Inflammatory macrophage treated with lipopolysaccharide for 4 hours (primary cell): ENCODE data around the gene BPIFA2.
"Not testable (repeated sequence)": the region's sequence is repeated elsewhere in the genome, so short reads cannot be mapped to it uniquely, and the experiment has no call there.

Experiments
- DNase-seq: peaks from one replicate; pipeline ENCODE4 v3.0.0-alpha.2; 2020

The BPIFA2 gene

GRCh38 chr20:33167859-33168258 lies at the start of gene BPIFA2:
Gene BPIFA2 (plus strand): TSS chr20:33168159. CDS start chr20:33169146, 987 bp downstream.
- no peak for DNase-seq

GRCh38 chr20:33119725-33120720 lies 47.9 kb upstream of the BPIFA2 start:
- peak; percentile 35 for DNase-seq

DNA sequence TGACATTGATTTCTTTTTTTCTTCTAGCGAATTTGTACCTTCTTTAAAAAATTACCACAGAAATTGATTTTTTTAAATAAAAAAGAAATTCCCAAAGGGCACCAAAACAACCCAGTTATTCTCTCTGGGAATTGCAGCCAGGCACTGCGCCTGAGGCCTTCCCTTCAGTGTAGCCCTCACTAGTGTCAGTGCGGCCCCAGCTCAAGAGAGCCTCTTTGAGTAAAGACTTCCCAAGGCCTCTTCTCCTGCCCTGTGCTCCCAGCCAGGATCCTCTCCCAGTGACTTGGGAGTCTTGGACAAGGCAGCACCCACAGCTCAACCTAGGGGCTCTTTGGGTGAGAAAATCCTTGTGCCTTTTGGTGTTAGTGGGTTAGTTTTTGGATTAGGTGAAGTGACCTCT lies 47.0 kb upstream of the BPIFA2 start:
- DNase-seq = no peak

GRCh38 chr20:33122297-33122696 lies 45.7 kb upstream of the BPIFA2 start:
- DNase-seq = not testable (repeated sequence)

DNA sequence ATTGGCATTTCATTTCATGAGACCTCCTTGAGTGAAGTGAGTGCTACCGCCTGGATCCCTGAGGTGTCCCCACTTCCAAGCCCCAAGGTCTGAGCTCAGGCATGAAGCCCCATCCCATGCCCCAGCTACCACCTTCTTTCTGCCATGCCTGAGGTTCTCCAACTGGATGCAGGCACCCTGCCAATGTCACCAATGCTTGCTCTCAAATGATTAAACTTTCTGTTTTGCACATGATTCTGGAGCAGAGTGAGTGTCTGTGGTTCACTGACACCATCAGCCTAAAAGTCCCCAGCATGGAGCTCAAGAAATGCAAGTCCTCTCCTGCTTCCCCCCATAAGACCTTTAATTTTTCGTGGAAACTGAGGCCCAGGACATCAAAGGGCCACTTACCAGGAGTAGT lies 43.7 kb upstream of the BPIFA2 start:
- no peak for DNase-seq

DNA sequence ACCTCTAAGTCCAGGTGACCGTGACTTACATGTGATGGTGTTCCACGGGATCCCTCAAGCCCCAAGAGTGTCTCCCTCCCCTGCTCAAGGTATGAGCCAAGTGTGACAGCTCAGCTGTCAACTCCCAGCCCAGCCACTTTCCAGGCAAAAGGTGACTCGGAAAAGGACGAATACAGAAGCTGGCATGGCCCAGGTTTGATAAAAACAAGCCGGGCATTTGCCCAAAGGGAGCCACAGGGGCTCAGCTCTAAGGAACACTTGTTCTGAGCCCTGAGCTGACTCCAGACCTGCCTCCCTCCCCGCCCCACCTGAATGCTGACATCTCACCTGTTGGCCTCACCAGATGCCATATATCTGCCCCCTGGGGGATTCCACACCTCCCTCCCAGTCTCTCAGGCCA lies 43.0 kb upstream of the BPIFA2 start:
- DNase-seq = no peak

GRCh38 chr20:33125983-33126382 lies 42.0 kb upstream of the BPIFA2 start:
- no peak for DNase-seq

DNA sequence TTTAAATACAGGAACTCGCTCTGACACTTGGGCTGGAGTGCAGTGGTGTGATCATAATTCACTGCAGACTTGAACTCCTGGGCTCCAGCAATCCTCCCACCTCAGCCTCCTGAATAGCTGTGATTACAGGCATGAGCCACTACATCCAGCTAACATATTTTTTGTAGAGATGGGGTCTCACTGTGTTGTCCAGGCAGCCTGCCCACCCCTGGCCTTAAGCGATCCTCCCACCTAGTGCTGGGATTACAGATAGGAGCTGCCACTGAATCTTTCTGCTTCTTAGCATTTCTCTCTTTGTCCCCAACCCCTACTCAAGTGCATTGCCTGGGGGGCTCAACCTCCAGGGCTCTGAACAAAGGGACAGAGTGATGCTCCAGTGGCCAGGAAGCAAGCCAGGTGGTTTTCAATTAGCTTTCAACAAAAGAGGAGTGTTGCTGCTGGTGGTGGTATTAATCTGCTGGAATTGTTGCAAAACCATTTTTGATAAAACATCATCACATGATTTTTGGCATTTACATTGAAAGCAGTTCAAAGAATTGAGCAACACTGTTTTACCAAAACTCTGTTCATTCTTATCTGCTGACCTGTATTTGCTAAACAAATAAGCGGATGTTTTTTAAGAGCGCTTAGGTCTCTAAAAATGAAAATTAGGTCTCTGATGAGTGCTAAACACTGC lies 40.4 kb upstream of the BPIFA2 start:
- no peak for DNase-seq

DNA sequence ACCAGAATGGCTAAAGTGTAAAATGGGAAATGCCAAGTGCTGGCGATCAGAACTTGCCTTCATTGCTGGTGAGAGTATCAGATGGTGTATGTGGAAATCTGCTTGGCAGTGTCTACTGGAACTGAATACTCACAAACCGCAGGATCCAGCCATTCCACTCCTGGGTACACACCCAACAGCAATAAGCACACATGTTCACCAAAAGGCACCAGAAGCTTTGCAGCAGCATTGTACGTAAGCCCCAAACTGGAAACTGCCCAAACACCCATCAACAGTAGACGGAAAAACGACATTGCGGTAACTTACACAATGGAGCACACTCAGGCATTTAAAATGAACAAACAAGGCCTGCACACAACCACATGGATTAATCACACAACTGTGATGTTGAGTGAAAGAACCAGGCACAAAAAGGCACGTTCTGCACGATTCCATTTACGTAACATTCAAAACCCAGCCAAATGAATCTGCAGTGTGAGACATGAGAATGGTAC lies 37.3 kb upstream of the BPIFA2 start:
- DNase-seq = no peak

- DNase-seq = no peak
These were observed 35.9 kb upstream of the BPIFA2 start for GRCh38 chr20:33131949-33132473.

- DNase-seq = no peak
These were observed 35.2 kb upstream of the BPIFA2 start for GRCh38 chr20:33132513-33133372.

DNA sequence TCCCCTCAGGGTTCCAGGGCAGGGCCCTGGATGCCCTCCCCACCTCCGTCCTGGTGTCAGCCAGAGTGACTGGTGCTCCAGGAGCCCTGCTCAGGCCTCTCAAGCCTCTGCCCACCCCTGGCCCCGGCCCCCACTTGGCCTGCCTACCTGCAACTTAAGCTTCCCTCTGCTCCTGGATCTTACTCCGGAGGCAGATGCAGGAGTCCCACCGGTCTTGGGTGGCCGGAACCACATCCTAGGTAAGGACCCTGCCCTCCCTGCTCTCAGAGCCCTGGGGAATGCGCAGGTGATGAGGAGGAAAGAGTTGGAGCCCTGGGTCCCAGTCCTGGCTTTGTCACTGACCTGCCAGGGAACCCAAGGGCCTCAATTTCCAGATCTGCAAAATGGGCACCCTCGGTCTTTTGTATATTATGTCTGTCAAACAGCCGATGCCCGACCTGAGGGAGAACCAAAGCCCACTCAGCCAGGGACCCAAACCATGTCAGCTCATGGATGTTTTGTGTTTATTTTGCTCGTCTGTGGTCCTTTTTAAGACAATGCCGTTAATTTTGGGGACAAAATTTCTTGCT lies 34.5 kb upstream of the BPIFA2 start:
- DNase-seq = no peak

DNA sequence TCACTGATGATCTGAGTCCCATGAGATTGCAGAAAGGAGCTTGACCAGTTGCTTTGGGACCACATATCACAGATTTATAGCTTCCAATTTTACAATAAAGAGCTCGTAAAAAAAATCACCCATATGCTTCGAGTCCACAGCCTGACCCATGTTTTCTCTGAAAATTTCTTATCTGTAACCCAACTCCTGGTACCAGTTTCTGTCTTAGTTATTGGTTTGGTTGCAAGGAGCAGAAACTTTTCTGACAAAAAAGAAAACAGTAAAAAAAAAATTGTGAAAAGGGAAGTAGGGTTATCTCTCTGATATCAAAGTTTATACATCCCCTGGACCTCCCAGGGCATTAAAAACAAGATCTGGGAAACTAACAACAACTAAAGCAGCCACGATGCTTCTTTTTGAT lies 30.8 kb upstream of the BPIFA2 start:
- no peak for DNase-seq

DNA sequence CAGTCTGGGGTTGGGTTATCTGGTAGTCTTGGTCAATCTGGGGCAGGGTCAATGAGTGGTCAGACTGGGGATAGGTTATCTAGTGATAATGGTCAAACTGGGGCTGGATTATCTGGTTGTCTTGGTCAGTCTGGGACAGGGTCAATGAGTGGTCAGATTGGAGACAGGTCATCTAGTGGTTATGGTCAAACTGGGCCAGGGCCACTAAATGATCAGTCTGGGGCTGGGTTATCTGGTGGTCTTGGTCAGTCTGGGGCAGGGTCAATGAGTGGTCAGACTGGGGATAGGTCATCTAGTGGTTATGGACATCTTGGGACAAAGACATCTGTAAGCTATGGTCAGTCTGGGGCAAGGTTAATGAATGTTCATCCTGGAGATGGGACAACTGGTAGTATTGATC lies 28.5 kb upstream of the BPIFA2 start:
- no peak for DNase-seq

DNA sequence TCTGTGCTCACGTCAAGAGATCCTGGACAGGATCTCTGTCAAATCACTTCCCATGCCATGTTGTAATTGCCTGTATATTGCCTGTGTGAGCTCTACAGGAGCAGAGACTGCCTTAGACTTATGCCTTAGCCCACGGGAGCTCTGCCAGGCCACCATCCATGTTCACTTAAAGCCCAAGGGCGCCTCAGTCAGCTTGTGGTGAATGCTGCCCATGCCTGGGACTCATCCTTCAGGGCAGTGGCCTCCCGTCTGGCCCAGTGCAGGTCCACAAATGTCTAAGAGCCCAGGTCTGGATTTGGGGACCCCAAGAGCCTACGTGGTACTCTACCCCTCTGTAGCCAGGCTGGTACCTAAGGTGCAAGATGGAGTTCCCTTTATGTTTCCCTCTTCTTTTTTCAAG lies 22.4 kb upstream of the BPIFA2 start:
- no peak for DNase-seq

DNA sequence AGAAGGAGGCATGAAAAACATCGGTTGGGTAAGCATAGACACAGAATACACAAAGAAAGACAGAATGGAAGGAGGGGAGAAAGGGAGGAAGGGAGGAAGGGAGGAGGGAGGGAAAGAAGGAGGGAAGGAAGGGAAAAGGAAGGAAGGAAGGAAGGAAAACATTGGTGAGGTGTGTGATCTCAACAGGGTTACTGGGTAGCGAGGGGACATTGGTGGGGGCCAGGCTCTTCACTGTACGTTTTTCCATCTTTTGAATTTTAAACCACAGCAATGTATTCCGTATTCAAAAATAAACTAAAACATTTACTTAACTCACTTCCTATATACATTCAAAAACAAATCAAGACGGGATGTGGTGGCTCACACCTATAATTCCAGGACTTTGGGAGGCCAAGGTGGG lies 20.7 kb upstream of the BPIFA2 start:
- no peak for DNase-seq

DNA sequence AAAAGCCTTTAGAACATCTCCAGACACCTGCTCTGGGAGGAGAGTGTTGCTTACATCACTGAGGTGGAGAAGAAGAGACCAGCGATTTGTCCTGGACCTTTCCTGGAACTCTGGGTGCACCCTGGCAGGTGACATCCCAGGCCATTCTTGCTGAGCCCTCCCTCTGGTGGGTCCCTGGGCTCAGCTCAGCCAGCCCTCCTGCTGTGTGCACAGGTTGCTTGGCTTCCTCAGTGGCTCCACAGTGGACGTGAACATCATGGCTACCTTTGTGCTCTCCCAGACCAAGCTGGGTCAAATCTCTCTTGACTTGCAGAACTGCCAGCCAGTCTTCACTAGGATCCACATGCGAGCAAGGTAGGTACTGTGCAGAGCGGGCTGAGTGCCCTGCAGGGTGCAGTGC lies 19.9 kb upstream of the BPIFA2 start:
- DNase-seq = no peak

DNA sequence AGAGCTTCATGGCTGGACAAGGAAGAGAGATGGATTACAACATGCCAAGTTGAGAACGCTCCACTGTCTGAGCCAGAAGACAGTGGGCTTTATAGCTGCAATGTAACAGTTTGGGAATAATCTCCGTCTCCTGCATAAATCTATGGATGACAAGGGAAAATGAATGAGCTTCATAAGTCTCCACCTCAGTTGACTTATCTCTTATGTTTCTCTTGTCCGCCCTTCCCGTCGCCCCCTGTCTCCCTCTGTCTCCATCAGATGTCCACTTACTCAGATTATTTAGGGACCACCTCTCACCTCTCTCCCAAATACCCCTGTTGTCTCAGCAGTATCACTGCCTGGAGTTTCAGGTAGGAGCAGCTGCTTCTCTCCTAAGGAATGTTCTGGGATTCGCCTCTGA lies 13.7 kb upstream of the BPIFA2 start:
- no peak for DNase-seq

GRCh38 chr20:33158637-33159385 lies 9.1 kb upstream of the BPIFA2 start:
- DNase-seq = no peak

GRCh38 chr20:33159713-33160112 lies 8.2 kb upstream of the BPIFA2 start:
- DNase-seq = no peak

- DNase-seq = no peak
These were observed 7.3 kb upstream of the BPIFA2 start for GRCh38 chr20:33160681-33161080.

DNA sequence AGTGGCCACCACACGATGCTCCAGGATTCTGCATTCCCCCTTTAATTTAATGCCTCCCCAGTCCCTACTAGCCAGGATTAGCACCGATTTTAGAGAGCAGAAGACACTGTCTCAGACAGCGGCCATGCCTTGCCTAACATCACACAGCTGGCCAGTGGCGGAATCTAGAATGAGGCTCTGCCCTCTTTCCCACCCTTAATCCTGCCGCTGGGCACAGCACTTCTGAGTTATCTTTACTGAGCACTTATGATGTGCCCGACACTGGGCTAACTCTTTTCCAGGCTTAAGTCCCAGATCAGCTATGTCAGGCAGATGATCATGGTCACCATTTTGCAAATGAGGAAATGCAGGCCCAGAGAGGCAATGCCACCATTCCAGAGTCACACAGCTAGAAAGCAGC lies 5.6 kb upstream of the BPIFA2 start:
- DNase-seq = no peak
